Lung (tissue), 12 donors: Measurements from ENCODE around the gene METTL27. TPM values are rescaled to one million over a fixed set of nuclear protein-coding genes. Genes with fewer than 3 reads are reported as not detected.

Experiments
- ATAC-seq: fragments of 200-7000 bp; cut with Tn5 transposase; one replicate; pipeline ENCODE4 v1.9.1; 2020; ENCODE audit warnings: moderate number of reproducible peaks; ENCODE audit not compliant: insufficient read depth, low FRiP score
- DNase-seq, 3 donors: peaks; one replicate each; pipeline ENCODE4 v3.0.0-alpha.2; 2013 to 2017
- H3K27ac ChIP-seq, 2 donors: one replicate each; pipeline ENCODE4 v1.5.1; 2013; ENCODE audit warnings: mild to moderate bottlenecking in 2 of 2, moderate library complexity in 2 of 2, control low read depth in 1 of 2, inconsistent platforms in 1 of 2, low read depth in 1 of 2, low read length in 1 of 2
- H3K27me3 ChIP-seq, 3 donors: one replicate each; pipeline ENCODE4 v1.5.1; 2013; ENCODE audit warnings: low read length in 2 of 3; ENCODE audit not compliant: control insufficient read depth in 3 of 3, insufficient read depth in 3 of 3
- H3K36me3 ChIP-seq, 4 donors: one replicate each; pipeline ENCODE4 v1.5.1; 2013; ENCODE audit warnings: low read length in 4 of 4, mild to moderate bottlenecking in 1 of 4, moderate library complexity in 1 of 4; ENCODE audit not compliant: control insufficient read depth in 4 of 4, insufficient read depth in 4 of 4
- H3K4me1 ChIP-seq, 5 donors: one replicate each; pipeline ENCODE4 v1.5.1; 2013; ENCODE audit warnings: low read length in 5 of 5, mild to moderate bottlenecking in 2 of 5, moderate library complexity in 1 of 5; ENCODE audit not compliant: control insufficient read depth in 5 of 5, insufficient read depth in 5 of 5
- H3K4me3 ChIP-seq: one replicate; pipeline ENCODE4 v1.5.1; 2013; ENCODE audit warnings: mild to moderate bottlenecking, control low read depth, moderate library complexity
- H3K9ac ChIP-seq, 2 donors: one replicate each; pipeline ENCODE4 v1.5.1; 2013; ENCODE audit warnings: low read length in 2 of 2, control low read depth in 1 of 2; ENCODE audit not compliant: insufficient read depth in 1 of 2
- H3K9me3 ChIP-seq, 4 donors: one replicate each; pipeline ENCODE4 v1.5.1; 2013; ENCODE audit warnings: low read length in 3 of 4, mild to moderate bottlenecking in 1 of 4, moderate library complexity in 1 of 4; ENCODE audit not compliant: control insufficient read depth in 4 of 4, insufficient read depth in 3 of 4
- WGBS, 2 donors: extraction: QIAGEN DNeasy Blood & Tissue Kit; methylation state at CpG; one replicate each; pipeline ENCODE4 v1.1.7; 2013; 5-methylcytosine and 5-hydroxymethylcytosine counted together
- polyA plus RNA-seq, 2 donors: library from polyadenylated mRNA; stranded (reverse); fragments of 200-250 nt; gene quantifications; one replicate each; pipeline ENCODE4 v1.2.1, GENCODE V29; 2013
- total RNA-seq, 2 donors: library from RNA; depleted of rRNA in 1 of 2; stranded (reverse); fragments of >200 nt in 1 of 2; gene quantifications; one replicate each; pipeline ENCODE4 v1.2.1, GENCODE V29; 2014 to 2021
- TF ChIP-seq, protein P1 (sequence below): IDR thresholded peaks from 2 replicates; pipeline ENCODE4 v1.5.1; 2012; ENCODE audit warnings: mild to moderate bottlenecking; ENCODE audit errors: control extremely low read depth, extremely low read depth
- donor health status: control.
- donor health status: control.
- donor health status: Bipolar disorder and iron deficiency.
- donor health status: healthy.
- donor health status: DM: yes; HTN: yes; CAD: no.

METTL27 gene
- total and polyA plus RNA-seq, 4 donors = 2.3 to 22.1 (median 5.1) TPM

DNA sequence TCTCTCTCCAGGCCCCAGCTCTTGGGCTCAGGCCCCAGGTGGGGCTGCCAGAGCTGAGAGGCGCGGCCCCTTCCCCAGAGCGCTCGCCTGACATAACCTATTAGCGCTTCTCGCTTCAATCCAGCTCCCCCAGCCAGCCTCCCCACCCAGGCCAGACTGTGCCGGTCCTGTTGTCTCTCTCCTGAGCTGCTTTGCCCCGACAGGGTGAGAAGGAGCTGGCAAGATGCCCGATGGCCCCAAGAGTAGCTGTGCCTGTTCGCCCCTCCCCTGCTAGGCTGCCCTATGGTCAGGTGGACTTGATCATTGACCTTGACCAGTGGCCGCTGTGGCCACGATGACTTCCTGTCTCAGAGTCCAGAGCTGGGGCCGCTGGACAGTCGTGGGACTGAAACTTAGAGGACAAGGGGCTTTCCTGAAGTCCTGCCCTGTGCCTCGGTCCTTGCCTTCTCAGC lies 27.8 kb upstream of the METTL27 start:
- DNase-seq = peak in 2 of 3 donors; percentile 27 to 47
- no peak overlapping the region for H3K4me3 ChIP-seq
- TF ChIP-seq, protein P1, sequence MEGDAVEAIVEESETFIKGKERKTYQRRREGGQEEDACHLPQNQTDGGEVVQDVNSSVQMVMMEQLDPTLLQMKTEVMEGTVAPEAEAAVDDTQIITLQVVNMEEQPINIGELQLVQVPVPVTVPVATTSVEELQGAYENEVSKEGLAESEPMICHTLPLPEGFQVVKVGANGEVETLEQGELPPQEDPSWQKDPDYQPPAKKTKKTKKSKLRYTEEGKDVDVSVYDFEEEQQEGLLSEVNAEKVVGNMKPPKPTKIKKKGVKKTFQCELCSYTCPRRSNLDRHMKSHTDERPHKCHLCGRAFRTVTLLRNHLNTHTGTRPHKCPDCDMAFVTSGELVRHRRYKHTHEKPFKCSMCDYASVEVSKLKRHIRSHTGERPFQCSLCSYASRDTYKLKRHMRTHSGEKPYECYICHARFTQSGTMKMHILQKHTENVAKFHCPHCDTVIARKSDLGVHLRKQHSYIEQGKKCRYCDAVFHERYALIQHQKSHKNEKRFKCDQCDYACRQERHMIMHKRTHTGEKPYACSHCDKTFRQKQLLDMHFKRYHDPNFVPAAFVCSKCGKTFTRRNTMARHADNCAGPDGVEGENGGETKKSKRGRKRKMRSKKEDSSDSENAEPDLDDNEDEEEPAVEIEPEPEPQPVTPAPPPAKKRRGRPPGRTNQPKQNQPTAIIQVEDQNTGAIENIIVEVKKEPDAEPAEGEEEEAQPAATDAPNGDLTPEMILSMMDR = no peak
- peak overlapping the region in 1 of 2 donors; percentile 58 for H3K27ac ChIP-seq
- H3K27me3 ChIP-seq = no peaks in the 10 kb centered on the region
- peaks cover 0 to 34% (median 12%) of the 10 kb centered on the region in 5 donors for H3K4me1 ChIP-seq
- H3K36me3 ChIP-seq = no peaks in the 10 kb centered on the region
- 55 to 82% methylated on average over 15 of the region's 15 CpGs for WGBS, 2 donors
- no peak for ATAC-seq
- no peak overlapping the region for H3K9ac ChIP-seq
- H3K9me3 ChIP-seq = no peaks in the 10 kb centered on the region

DNA sequence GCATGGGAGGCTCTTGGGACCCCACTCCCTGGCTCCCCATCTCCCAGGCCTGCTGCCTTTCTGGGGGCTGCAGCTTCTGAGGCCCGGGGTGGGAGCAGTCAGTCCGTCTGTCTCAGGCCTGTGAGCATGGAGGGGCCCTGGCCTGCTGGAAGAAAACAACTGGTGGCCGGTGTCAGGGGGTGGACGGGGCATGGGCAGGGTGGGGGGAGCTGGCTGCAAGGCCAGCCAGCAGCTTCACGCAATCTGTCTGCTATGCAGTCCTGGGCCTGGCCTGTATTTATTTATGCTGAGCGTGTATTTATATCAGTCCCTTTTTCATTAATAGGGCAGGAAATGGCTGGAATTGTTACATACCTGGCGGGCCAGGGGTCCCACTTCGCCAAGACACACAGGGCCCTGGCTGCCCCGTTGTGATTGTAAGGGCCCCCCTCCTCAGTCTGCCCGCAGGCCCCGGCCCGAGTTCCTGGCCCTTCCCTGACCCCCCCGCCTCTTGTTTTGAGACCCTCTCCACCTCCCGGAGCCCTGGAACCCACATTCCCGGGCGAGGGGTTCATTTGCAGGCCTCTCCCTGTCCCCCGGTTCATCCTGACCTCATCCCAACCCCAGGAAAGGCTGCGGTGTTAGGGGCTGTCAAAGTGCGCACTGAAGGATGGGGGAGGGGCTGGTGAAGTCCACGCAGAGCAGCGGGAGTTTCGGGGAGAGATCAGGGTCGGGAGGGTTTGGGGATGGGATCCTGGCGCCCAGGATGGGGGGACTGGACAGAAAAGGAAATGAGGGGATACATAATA lies 26.9 kb upstream of the METTL27 start:
- Histone ChIP-seq H3K4me1 (peaks cover 0 to 34% (median 12%) of the 10 kb centered on the region in 5 donors), H3K4me3 (no peak overlapping the region), H3K27me3 (no peaks in the 10 kb centered on the region), H3K36me3 (no peaks in the 10 kb centered on the region), H3K9me3 (no peaks in the 10 kb centered on the region), H3K27ac (peak overlapping the region in 1 of 2 donors; percentile 23), H3K9ac (no peak overlapping the region)
- DNase-seq (peak; percentile 42 to 69 (median 52)), ATAC-seq (no peak)
- WGBS, 2 donors = 45 to 70% methylated on average over 22 to 24 of the region's 24 CpGs
- TF ChIP-seq, protein P1 = no peak

DNA sequence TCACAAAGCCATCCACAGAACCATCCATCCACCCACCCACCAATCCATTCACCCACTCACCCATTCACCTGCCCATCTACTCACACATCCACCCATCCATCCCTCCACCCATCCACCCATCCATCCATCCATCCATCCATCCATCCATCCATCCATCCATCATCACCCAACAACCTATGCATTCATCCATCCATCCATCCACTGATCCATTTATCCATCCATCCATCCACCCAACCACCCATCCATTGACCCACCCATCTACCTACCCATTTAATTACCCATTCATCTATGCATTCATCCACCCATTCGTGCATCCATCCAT lies 24.1 kb upstream of the METTL27 start:
- H3K4me3 ChIP-seq = no peak overlapping the region
- H3K27me3 ChIP-seq = no peaks in the 10 kb centered on the region
- H3K36me3 ChIP-seq = no peaks in the 10 kb centered on the region
- H3K4me1 ChIP-seq = peaks cover 0 to 24% (median 11%) of the 10 kb centered on the region in 5 donors
- DNase-seq = no peak
- ATAC-seq = no peak
- TF ChIP-seq, protein P1 = no peak
- H3K9ac ChIP-seq = no peak overlapping the region
- 96% methylated on average over 1 of the region's 1 CpG for WGBS, 2 donors
- no peaks in the 10 kb centered on the region for H3K9me3 ChIP-seq
- H3K27ac ChIP-seq = no peak overlapping the region
